IMR-90 (cell line): ENCODE results near the gene KRTAP10-5. TPM values are rescaled to one million over a fixed set of nuclear protein-coding genes. Genes with fewer than 3 reads are reported as not detected.

ENCODE experiments used
- ATAC-seq: fragments of 200-7000 bp; cut with Tn5 transposase; 2 replicates; pipeline ENCODE4 v1.9.1; 2020; ENCODE audit warnings: low read depth, mild to moderate bottlenecking, moderate library complexity
- BruUV-seq: library from RNA; stranded (reverse); fragments of 400-500 nt; replicated peaks from 2 replicates; lab custom pipeline; 2021; lab: Mats Ljungman, UMichigan
- CTCF ChIA-PET: fragments of 300-600 bp; formaldehyde crosslinking; extraction: SDS; loops from one replicate; lab custom pipeline; 2021; ENCODE audit warnings: antibody characterized with exemption; lab: Yijun Ruan, JAX
- POLR2A ChIA-PET: fragments of 300-600 bp; sonication (Branson Sonifier 250); formaldehyde crosslinking; loops from one replicate; lab custom pipeline; 2022; ENCODE audit warnings: antibody characterized with exemption; ENCODE audit not compliant: unreplicated experiment; lab: Charles Lee
- DNase-seq: peaks from one replicate; pipeline ENCODE4 v3.0.0; 2013
- H2AFZ ChIP-seq: replicated peaks from 2 replicates; pipeline ENCODE3; 2013; ENCODE audit warnings: low read length, mild to moderate bottlenecking; ENCODE audit not compliant: poor library complexity
- H2AK5ac ChIP-seq: 2 replicates; pipeline ENCODE4 v1.6.1; 2013; ENCODE audit warnings: low read depth, low read length, inconsistent platforms
- H2AK9ac ChIP-seq: replicated peaks from 2 replicates; pipeline ENCODE3; 2013; ENCODE audit warnings: mild to moderate bottlenecking, low read depth, low read length, moderate library complexity; ENCODE audit not compliant: poor library complexity
- H2BK120ac ChIP-seq: 2 replicates; pipeline ENCODE4 v1.6.1; 2013; ENCODE audit warnings: low read depth, low read length, inconsistent platforms
- H2BK15ac ChIP-seq: 3 replicates; pipeline ENCODE4 v1.6.1; 2013; ENCODE audit warnings: low read depth, low read length, inconsistent platforms
- H2BK20ac ChIP-seq: 2 replicates; pipeline ENCODE4 v1.6.1; 2013; ENCODE audit warnings: low read depth, mild to moderate bottlenecking, inconsistent platforms, low read length, moderate library complexity
- H2BK5ac ChIP-seq: 2 replicates; pipeline ENCODE4 v1.6.1; 2013; ENCODE audit warnings: mild to moderate bottlenecking, low read depth, low read length, inconsistent platforms; ENCODE audit not compliant: poor library complexity, severe bottlenecking
- H3K14ac ChIP-seq: replicated peaks from 2 replicates; pipeline ENCODE4 v1.6.1; 2013; ENCODE audit warnings: low read depth, low read length, inconsistent platforms
- H3K18ac ChIP-seq: 2 replicates; pipeline ENCODE4 v1.6.1; 2013; ENCODE audit warnings: low read depth, low read length, control low read depth
- H3K23ac ChIP-seq: 2 replicates; pipeline ENCODE4 v1.6.1; 2013; ENCODE audit warnings: low read depth, low read length, inconsistent platforms
- H3K27ac ChIP-seq: 2 replicates; pipeline ENCODE4 v1.5.1; 2013; ENCODE audit warnings: mild to moderate bottlenecking, control low read depth, low read length; ENCODE audit not compliant: insufficient read depth
- H3K27me3 ChIP-seq: 2 replicates; pipeline ENCODE4 v1.6.1; 2013; ENCODE audit warnings: low read length; ENCODE audit not compliant: control insufficient read depth, insufficient read depth
- H3K36me3 ChIP-seq: 2 replicates; pipeline ENCODE4 v1.6.1; 2013; ENCODE audit warnings: low read length, mixed read lengths; ENCODE audit not compliant: control insufficient read depth, insufficient read depth
- H3K4ac ChIP-seq: 2 replicates; pipeline ENCODE4 v1.6.1; 2013; ENCODE audit warnings: low read depth, low read length, inconsistent platforms
- H3K4me1 ChIP-seq: 2 replicates; pipeline ENCODE4 v1.6.1; 2013; ENCODE audit warnings: low read length, mixed read lengths; ENCODE audit not compliant: control insufficient read depth, insufficient read depth
- H3K4me2 ChIP-seq: 2 replicates; pipeline ENCODE4 v1.6.1; 2013; ENCODE audit warnings: low read depth, mild to moderate bottlenecking, control low read depth, low read length, moderate library complexity
- H3K4me3 ChIP-seq: 2 replicates; pipeline ENCODE4 v1.5.1; 2013; ENCODE audit warnings: low read depth, mild to moderate bottlenecking, control low read depth, low read length, moderate library complexity; ENCODE audit not compliant: insufficient read depth
- H3K56ac ChIP-seq: 2 replicates; pipeline ENCODE4 v1.6.1; 2013; ENCODE audit warnings: low read length, inconsistent platforms; ENCODE audit not compliant: insufficient read depth; ENCODE audit errors: extremely low read depth
- H3K79me1 ChIP-seq, 2 experiments: 2 replicates each; pipeline ENCODE4 v1.6.1; 2013; ENCODE audit warnings: low read length in 2 of 2, inconsistent platforms in 1 of 2, low read depth in 1 of 2
- H3K9ac ChIP-seq: 2 replicates; pipeline ENCODE4 v1.6.1; 2013; ENCODE audit warnings: low read depth, low read length, control low read depth
- H3K9me1 ChIP-seq: 2 replicates; pipeline ENCODE4 v1.6.1; 2013; ENCODE audit warnings: low read length, inconsistent platforms; ENCODE audit not compliant: insufficient read depth
- H3K9me3 ChIP-seq: 2 replicates; pipeline ENCODE4 v1.6.1; 2013; ENCODE audit warnings: low read length; ENCODE audit not compliant: control insufficient read depth, insufficient read depth
- H4K20me1 ChIP-seq: 2 replicates; pipeline ENCODE4 v1.6.1; 2013; ENCODE audit warnings: low read length, inconsistent platforms; ENCODE audit not compliant: insufficient read depth
- H4K5ac ChIP-seq: 2 replicates; pipeline ENCODE4 v1.6.1; 2013; ENCODE audit warnings: mild to moderate bottlenecking, low read depth, low read length, control low read depth
- H4K8ac ChIP-seq, 2 experiments: 2 replicates each; pipeline ENCODE4 v1.6.1; 2013; ENCODE audit warnings: low read depth in 2 of 2, low read length in 2 of 2, control low read depth in 1 of 2, inconsistent platforms in 1 of 2
- H4K91ac ChIP-seq: 2 replicates; pipeline ENCODE4 v1.6.1; 2013; ENCODE audit warnings: low read depth, low read length, inconsistent platforms; ENCODE audit not compliant: insufficient read depth
- BHLHE40 ChIP-seq: fragments of 150-350 bp; IDR thresholded peaks from 2 replicates; pipeline ENCODE4 v1.6.1; 2016; ENCODE audit warnings: mild to moderate bottlenecking, low read depth, low read length
- CEBPB ChIP-seq: IDR thresholded peaks from 2 replicates; pipeline ENCODE4 v1.6.1; 2012; ENCODE audit warnings: low read depth, low read length, improper control_type of control experiment
- MAFK ChIP-seq: IDR thresholded peaks from 2 replicates; pipeline ENCODE4 v1.6.1; 2012; ENCODE audit warnings: low read depth, low read length, improper control_type of control experiment
- NFE2L2 ChIP-seq: fragments of 150-350 bp; IDR thresholded peaks from 2 replicates; pipeline ENCODE4 v1.6.1; 2016; ENCODE audit warnings: low read depth, mild to moderate bottlenecking, low read length
- RAD21 ChIP-seq: IDR thresholded peaks from 2 replicates; pipeline ENCODE4 v1.6.1; 2012; ENCODE audit warnings: low read length, improper control_type of control experiment
- RFX5 ChIP-seq: IDR thresholded peaks from 2 replicates; pipeline ENCODE4 v1.8.0; 2012; ENCODE audit warnings: low read depth, mild to moderate bottlenecking, low read length, moderate library complexity
- whole genome bisulfite sequencing, 2 experiments: methylation state at CpG; one replicate each; pipeline versions ENCODE4 v1.1.5 to v1.1.7; 2013; ENCODE audit warnings: missing lambda C conversion rate in 2 of 2; ENCODE audit not compliant: insufficient read length in 1 of 2; ENCODE audit errors: extremely low coverage in 2 of 2; 5-methylcytosine and 5-hydroxymethylcytosine counted together
- dilution Hi-C: fragments of 300-500 bp; cut with HindIII; formaldehyde crosslinking; loops from one replicate; pipeline ENCODE4 v1.14.3; 2018; ENCODE audit warnings: low sequenced_read_pairs; ENCODE audit not compliant: unreplicated experiment
- in situ Hi-C: fragments of 300-500 bp; cut with MboI; formaldehyde crosslinking; loops from 3 replicates; pipeline ENCODE4 v1.14.3; 2019; ENCODE audit warnings: low sequenced_read_pairs, inconsistent platforms, mixed read lengths
- intact Hi-C: fragments of 100-400 bp; cut with micrococcal nuclease; formaldehyde crosslinking; loops from 2 replicates; pipeline ENCODE4 v1.10.0; 2022
- polyA plus RNA-seq, 3 experiments: library from polyadenylated mRNA; depleted of rRNA; stranded (reverse); fragments of >200 nt; gene quantifications; 2 replicates each; pipeline ENCODE4 v1.2.3, GENCODE V29; 2012; ENCODE audit warnings: low replicate concordance in 1 of 3
- total RNA-seq: library from RNA; depleted of rRNA; stranded (reverse); fragments of >200 nt; gene quantifications from 2 replicates; pipeline ENCODE4 v1.2.3, GENCODE V29; 2012

The KRTAP10-5 gene
- total and polyA plus RNA-seq, 2 of the 4 experiments (the other 2 are of a cell fraction), result not detected

DNA sequence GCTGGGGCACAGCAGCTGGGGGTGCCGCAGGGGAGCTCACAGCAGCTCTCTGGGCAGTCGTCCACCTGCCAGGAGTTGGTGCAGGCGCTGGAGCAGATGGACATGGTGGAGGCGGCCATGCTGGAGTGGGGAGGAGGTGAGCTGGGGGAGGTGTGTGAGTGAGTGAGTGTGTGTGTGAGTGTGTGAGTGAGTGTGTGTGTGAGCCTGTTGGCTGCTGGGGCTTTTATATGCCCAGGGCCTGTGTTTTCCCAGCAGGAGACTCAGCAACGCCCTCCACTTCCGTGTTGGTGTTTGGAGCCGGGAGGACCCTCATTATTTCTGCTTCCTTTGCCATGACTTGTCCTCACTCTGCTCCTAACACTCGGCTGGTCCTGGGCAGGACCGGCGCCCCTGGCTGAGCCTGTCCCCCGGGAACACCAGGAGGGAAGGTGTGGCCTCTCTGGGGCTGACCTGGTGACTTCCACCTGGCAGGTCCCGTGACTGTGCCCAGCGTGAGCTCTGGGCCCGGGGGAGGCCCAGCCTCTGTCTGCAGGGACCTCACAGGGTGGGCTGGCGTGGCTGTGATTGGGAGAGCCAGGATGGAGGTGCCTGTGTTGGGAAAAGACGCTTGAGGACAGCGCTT lies 29.0 kb downstream of the KRTAP10-5 start, which contains the start of gene KRTAP10-2:
Gene KRTAP10-2, minus strand, starts transcription at position 166 of the 622 bp plus-strand sequence. Its CDS starts 47 bp downstream, at position 119.
- intact Hi-C loops (no loop called here), in situ Hi-C loops (no loop called here), dilution Hi-C loops (no loop called here)
- H3K9me3 ChIP-seq, result peaks cover 2% of the 10 kb centered on the region; the same call in 1 of the 2 replicates
- BruUV-seq, result no TSS peak
- H2BK15ac ChIP-seq, result no peak within 1 kb of the TSS
- H3K27me3 ChIP-seq, result peaks cover 14% of the 10 kb centered on the region
- no peak within 1 kb of the TSS for H2AK9ac ChIP-seq
- ChIA-PET POLR2A (no interaction called here), CTCF (no interaction called here)
- no peaks in the 10 kb centered on the region for H3K79me1 ChIP-seq
- no peak within 1 kb of the TSS for H4K8ac ChIP-seq
- H4K91ac ChIP-seq, result no peak within 1 kb of the TSS
- H3K14ac ChIP-seq, result no peak within 1 kb of the TSS
- no peaks in the 10 kb centered on the region for H3K4me1 ChIP-seq
- H3K56ac ChIP-seq, result no peak within 1 kb of the TSS
- no peak within 1 kb of the TSS for H3K9ac ChIP-seq
- H2BK120ac ChIP-seq, result no peak within 1 kb of the TSS
- 31% methylated on average over 7 of the region's 17 CpGs; no CpG with 5 or more reads in 1 of the 2 experiments for WGBS, 2 experiments
- no peak within 1 kb of the TSS for H3K4me2 ChIP-seq
- ATAC-seq, result no peak
- TF ChIP-seq CEBPB (no peak), RAD21 (no peak), BHLHE40 (no peak), MAFK (no peak), RFX5 (no peak), NFE2L2 (no peak)
- H3K4ac ChIP-seq, result no peak within 1 kb of the TSS
- no peak within 1 kb of the TSS for H3K27ac ChIP-seq
- H3K23ac ChIP-seq, result no peak within 1 kb of the TSS
- H2BK5ac ChIP-seq, result no peak within 1 kb of the TSS
- no peak for DNase-seq
- H3K18ac ChIP-seq, result no peak within 1 kb of the TSS
- H2BK20ac ChIP-seq, result no peak within 1 kb of the TSS
- H2AK5ac ChIP-seq, result no peak within 1 kb of the TSS
- H3K36me3 ChIP-seq, result no peaks in the 10 kb centered on the region
- H4K20me1 ChIP-seq, result no peaks in the 10 kb centered on the region
- no peaks in the 10 kb centered on the region for H3K9me1 ChIP-seq
- no peak within 1 kb of the TSS for H2AFZ ChIP-seq
- H4K5ac ChIP-seq, result no peak within 1 kb of the TSS
- no peak within 1 kb of the TSS for H3K4me3 ChIP-seq
